Measurements from ENCODE around the gene RGS7BP. TPM values are rescaled to one million over a fixed set of nuclear protein-coding genes. Genes with fewer than 3 reads are reported as not detected.

Gene RGS7BP
- total and polyA plus RNA-seq, 2 of the 13 experiments (the other 11 are each of a cell fraction or from before 2014, with no cell fraction given), result not detected

DNA sequence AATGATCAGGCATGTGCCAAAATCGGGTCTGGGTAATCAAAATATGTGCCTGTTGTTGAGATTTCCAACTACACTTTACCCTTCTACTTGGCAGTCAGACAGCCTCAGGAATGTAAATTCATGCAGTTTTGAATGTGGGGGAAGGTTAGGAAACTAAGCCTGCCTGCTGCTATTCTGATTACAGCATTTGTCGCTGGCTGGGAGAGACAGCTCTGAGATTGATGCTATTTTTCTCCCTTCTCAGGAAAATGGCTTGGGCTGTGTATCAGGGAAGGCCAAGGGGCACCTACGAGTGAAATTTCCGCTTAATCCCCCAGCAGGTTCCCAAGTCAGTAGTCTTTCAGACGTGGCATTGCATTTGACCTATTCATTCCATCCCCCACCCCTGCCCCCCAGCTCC, 3.6 kb upstream of the RGS7BP start:
- CTCF ChIA-PET (ENCODE audit: low intra/inter-chr PET ratio, low total read pairs), result no interaction called here
- WGBS (ENCODE audit: low lambda C conversion rate), result 0% methylated on average over 5 of the region's 5 CpGs
- no peak for FAIRE-seq

More for the DNA sequence above, 3.6 kb upstream of the RGS7BP start:
- no peak overlapping the region for H3K9ac ChIP-seq (ENCODE audit: insufficient read depth, low read depth, low read length)
- no peaks in the 10 kb centered on the region for H3K79me2 ChIP-seq (ENCODE audit: insufficient read depth, low read length)
- POLR2A ChIA-PET, result no interaction called here
- in situ Hi-C loops (cut with HindIII; ENCODE audit: extremely low pct_ligation_motif_present, low pct_unique_long_range_greater_than_20kb), result no loop called here
- ATAC-seq (no peak), DNase-seq (ENCODE audit: low spot score) (no peak)
- no peak overlapping the region for H3K4me3 ChIP-seq (replicated peaks in 1 of 3; ENCODE audit: insufficient read depth in 1 of 3, low read depth in 2 of 3, low read length in 3 of 3)
- no peaks in the 10 kb centered on the region for H3K9me3 ChIP-seq (ENCODE audit: low read length)
- no peak overlapping the region for H3K27ac ChIP-seq (ENCODE audit: extremely low read length, insufficient read depth, low read length)
- H2AFZ ChIP-seq (ENCODE audit: low read length), result no peak overlapping the region
- H3K4me2 ChIP-seq (ENCODE audit: low read depth, low read length), result no peak overlapping the region
- BruUV-seq (replicated peaks), result no TSS peak
- TF ChIP-seq ZNF101 (CRISPR knock-in tag; IDR thresholded peaks at IDR 0.05; ENCODE audit: borderline replicate concordance, low read depth), result no peak
- no peak for TF ChIP-seq ZNF530 (CRISPR knock-in tag; IDR thresholded peaks at IDR 0.05; ENCODE audit: low read depth)
- TF ChIP-seq ZNF121 (CRISPR knock-in tag; IDR thresholded peaks at IDR 0.05), result no peak
- no peak for TF ChIP-seq ATF1 (CRISPR knock-in tag; IDR thresholded peaks at IDR 0.05)
- TF ChIP-seq KLF12 (CRISPR knock-in tag; IDR thresholded peaks at IDR 0.05; ENCODE audit: borderline replicate concordance), result no peak
- TF ChIP-seq ETV6 (CRISPR knock-in tag; conservative IDR thresholded peaks at IDR 0.05), result no peak
- no peak for TF ChIP-seq CREM (IDR thresholded peaks at IDR 0.05)
- TF ChIP-seq CREM (CRISPR knock-in tag; IDR thresholded peaks at IDR 0.05), result no peak
- TF ChIP-seq ZNF605 (CRISPR knock-in tag; IDR thresholded peaks at IDR 0.05), result no peak
- no peak for TF ChIP-seq U2AF2 (IDR thresholded peaks at IDR 0.05; ENCODE audit: low read depth, low read length)
- TF ChIP-seq, protein P1, sequence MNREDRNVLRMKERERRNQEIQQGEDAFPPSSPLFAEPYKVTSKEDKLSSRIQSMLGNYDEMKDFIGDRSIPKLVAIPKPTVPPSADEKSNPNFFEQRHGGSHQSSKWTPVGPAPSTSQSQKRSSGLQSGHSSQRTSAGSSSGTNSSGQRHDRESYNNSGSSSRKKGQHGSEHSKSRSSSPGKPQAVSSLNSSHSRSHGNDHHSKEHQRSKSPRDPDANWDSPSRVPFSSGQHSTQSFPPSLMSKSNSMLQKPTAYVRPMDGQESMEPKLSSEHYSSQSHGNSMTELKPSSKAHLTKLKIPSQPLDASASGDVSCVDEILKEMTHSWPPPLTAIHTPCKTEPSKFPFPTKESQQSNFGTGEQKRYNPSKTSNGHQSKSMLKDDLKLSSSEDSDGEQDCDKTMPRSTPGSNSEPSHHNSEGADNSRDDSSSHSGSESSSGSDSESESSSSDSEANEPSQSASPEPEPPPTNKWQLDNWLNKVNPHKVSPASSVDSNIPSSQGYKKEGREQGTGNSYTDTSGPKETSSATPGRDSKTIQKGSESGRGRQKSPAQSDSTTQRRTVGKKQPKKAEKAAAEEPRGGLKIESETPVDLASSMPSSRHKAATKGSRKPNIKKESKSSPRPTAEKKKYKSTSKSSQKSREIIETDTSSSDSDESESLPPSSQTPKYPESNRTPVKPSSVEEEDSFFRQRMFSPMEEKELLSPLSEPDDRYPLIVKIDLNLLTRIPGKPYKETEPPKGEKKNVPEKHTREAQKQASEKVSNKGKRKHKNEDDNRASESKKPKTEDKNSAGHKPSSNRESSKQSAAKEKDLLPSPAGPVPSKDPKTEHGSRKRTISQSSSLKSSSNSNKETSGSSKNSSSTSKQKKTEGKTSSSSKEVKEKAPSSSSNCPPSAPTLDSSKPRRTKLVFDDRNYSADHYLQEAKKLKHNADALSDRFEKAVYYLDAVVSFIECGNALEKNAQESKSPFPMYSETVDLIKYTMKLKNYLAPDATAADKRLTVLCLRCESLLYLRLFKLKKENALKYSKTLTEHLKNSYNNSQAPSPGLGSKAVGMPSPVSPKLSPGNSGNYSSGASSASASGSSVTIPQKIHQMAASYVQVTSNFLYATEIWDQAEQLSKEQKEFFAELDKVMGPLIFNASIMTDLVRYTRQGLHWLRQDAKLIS (CRISPR knock-in tag; IDR thresholded peaks at IDR 0.05), result no peak
- TF ChIP-seq, protein P2, sequence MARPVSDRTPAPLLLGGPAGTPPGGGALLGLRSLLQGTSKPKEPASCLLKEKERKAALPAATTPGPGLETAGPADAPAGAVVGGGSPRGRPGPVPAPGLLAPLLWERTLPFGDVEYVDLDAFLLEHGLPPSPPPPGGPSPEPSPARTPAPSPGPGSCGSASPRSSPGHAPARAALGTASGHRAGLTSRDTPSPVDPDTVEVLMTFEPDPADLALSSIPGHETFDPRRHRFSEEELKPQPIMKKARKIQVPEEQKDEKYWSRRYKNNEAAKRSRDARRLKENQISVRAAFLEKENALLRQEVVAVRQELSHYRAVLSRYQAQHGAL (CRISPR knock-in tag; IDR thresholded peaks at IDR 0.05; ENCODE audit: not compliant biosample characterization), result no peak
- no peak for TF ChIP-seq FOXK1 (CRISPR knock-in tag; IDR thresholded peaks at IDR 0.05; ENCODE audit: borderline replicate concordance, low read depth)
- TF ChIP-seq, protein P3, sequence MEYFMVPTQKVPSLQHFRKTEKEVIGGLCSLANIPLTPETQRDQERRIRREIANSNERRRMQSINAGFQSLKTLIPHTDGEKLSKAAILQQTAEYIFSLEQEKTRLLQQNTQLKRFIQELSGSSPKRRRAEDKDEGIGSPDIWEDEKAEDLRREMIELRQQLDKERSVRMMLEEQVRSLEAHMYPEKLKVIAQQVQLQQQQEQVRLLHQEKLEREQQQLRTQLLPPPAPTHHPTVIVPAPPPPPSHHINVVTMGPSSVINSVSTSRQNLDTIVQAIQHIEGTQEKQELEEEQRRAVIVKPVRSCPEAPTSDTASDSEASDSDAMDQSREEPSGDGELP (IDR thresholded peaks at IDR 0.05; ENCODE audit: borderline replicate concordance, low read depth), result no peak
- no peak for TF ChIP-seq NFE2 (CRISPR knock-in tag; IDR thresholded peaks at IDR 0.05)
- TF ChIP-seq FLYWCH1 (CRISPR knock-in tag; IDR thresholded peaks at IDR 0.05), result no peak
- TF ChIP-seq ZNF331 (CRISPR knock-in tag; IDR thresholded peaks at IDR 0.05), result no peak
- TF ChIP-seq ZNF564 (CRISPR knock-in tag; IDR thresholded peaks at IDR 0.05), result no peak
- TF ChIP-seq PHF5A (CRISPR knock-in tag; IDR thresholded peaks at IDR 0.05; ENCODE audit: low read depth, unreplicated experiment), result no peak
- TF ChIP-seq, protein P4, sequence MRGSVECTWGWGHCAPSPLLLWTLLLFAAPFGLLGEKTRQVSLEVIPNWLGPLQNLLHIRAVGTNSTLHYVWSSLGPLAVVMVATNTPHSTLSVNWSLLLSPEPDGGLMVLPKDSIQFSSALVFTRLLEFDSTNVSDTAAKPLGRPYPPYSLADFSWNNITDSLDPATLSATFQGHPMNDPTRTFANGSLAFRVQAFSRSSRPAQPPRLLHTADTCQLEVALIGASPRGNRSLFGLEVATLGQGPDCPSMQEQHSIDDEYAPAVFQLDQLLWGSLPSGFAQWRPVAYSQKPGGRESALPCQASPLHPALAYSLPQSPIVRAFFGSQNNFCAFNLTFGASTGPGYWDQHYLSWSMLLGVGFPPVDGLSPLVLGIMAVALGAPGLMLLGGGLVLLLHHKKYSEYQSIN (CRISPR knock-in tag; IDR thresholded peaks at IDR 0.05; ENCODE audit: borderline replicate concordance), result no peak
- no peak for TF ChIP-seq MAFF (IDR thresholded peaks at IDR 0.05; ENCODE audit: low read depth, low read length)
- intact Hi-C loops (cut with micrococcal nuclease; ENCODE audit: unreplicated experiment), result loop anchor here (10.0 kb wide), 1 partner anchor 57 kb away; no protein-coding TSS in a partner anchor
- H3K36me3 ChIP-seq (replicated peaks in 1 of 2; ENCODE audit: control insufficient read depth in 1 of 2, insufficient read depth in 2 of 2, low read length in 2 of 2), result no peaks in the 10 kb centered on the region
- H3K4me1 ChIP-seq (ENCODE audit: insufficient read depth, low read length), result 0 out of 2 replicates have a peak, but pooled peaks cover 6% of the 10 kb centered on the region
- H4K20me1 ChIP-seq (ENCODE audit: insufficient read depth, low read length), result no peaks in the 10 kb centered on the region
- peaks cover 3 to 28% of the 10 kb centered on the region in 2 experiments; a peak in 3 of 5 replicates for H3K27me3 ChIP-seq (ENCODE audit: control insufficient read depth in 1 of 2, insufficient read depth in 2 of 2, low read length in 2 of 2)
